HFFc6 (cell line): ENCODE results near the gene RNF224. TPM values are rescaled to one million over a fixed set of nuclear protein-coding genes. Genes with fewer than 3 reads are reported as not detected.
A peak's percentile ranks its signal among the peaks of the same experiment; 100 is the strongest.

Source experiments
- DNase-seq: peaks from one replicate; pipeline ENCODE4 v3.0.0-alpha.2; 2018
- H3K27ac Mint-ChIP-seq: 2 replicates; pipeline ENCODE4 v1.8.0; 2020; ENCODE audit warnings: mild to moderate bottlenecking, mixed read lengths
- H3K27me3 Mint-ChIP-seq: 2 replicates; pipeline ENCODE4 v1.8.0; 2021; ENCODE audit warnings: mild to moderate bottlenecking, moderate library complexity, mixed read lengths; ENCODE audit not compliant: insufficient read depth
- H3K36me3 Mint-ChIP-seq: 2 replicates; pipeline ENCODE4 v1.8.0; 2021; ENCODE audit warnings: low read depth, mixed read lengths
- H3K4me1 Mint-ChIP-seq: 2 replicates; pipeline ENCODE4 v1.8.0; 2020; ENCODE audit warnings: low read depth, mixed read lengths
- H3K4me3 Mint-ChIP-seq: 2 replicates; pipeline ENCODE4 v1.8.0; 2020; ENCODE audit warnings: mild to moderate bottlenecking, moderate library complexity, mixed read lengths
- H3K9me3 Mint-ChIP-seq: 2 replicates; pipeline ENCODE4 v1.8.0; 2020; ENCODE audit warnings: mild to moderate bottlenecking, mixed read lengths
- total RNA-seq, 6 experiments: library from RNA; stranded (reverse); fragmentation: NEBNext Ultra II Directional; extraction: Animal tissue kit (Norgen Biotek cat#: 25700); gene quantifications; 2 replicates in 1 of 6; 3 replicates in 5 of 6; pipeline ENCODE4 v1.2.3, GENCODE V29; 2021
- TF ChIP-seq, protein P1 (sequence below): fragments of 200-600 bp; sonication (generic); IDR thresholded peaks from 2 replicates; pipeline ENCODE4 v1.5.0; 2021; ENCODE audit warnings: antibody characterized with exemption, mild to moderate bottlenecking

The RNF224 gene
- total RNA-seq, 6 experiments from 2014 or later, result not detected

DNA sequence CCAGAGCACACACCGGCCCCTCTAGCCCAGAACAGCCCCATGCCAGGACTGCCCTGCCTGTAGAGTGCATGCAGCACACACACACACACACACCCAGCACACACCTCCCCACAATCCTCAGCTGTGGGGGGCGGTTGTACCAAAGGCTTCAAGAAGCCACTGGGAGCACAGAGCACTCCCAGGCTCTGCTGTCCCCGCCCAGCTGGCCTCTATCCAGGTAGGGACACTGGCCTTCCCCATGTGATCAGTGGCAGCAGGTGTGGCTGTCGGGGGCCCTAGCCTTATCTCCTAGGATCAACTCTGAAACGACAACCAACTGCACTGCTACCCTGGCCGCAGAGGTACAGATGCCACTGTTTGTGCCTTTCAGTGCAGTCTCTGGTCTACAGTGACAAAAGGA lies 40.9 kb upstream of the RNF224 start:
- Mint-ChIP-seq H3K4me3 (peak overlapping the region; percentile 97), H3K36me3 (peaks cover 4% of the 10 kb centered on the region), H3K4me1 (peaks cover 32% of the 10 kb centered on the region), H3K9me3 (no peaks in the 10 kb centered on the region), H3K27me3 (peaks cover 6% of the 10 kb centered on the region; the same call in 1 of the 2 replicates), H3K27ac (no peak overlapping the region)
- no peak for DNase-seq
- TF ChIP-seq, protein P1, sequence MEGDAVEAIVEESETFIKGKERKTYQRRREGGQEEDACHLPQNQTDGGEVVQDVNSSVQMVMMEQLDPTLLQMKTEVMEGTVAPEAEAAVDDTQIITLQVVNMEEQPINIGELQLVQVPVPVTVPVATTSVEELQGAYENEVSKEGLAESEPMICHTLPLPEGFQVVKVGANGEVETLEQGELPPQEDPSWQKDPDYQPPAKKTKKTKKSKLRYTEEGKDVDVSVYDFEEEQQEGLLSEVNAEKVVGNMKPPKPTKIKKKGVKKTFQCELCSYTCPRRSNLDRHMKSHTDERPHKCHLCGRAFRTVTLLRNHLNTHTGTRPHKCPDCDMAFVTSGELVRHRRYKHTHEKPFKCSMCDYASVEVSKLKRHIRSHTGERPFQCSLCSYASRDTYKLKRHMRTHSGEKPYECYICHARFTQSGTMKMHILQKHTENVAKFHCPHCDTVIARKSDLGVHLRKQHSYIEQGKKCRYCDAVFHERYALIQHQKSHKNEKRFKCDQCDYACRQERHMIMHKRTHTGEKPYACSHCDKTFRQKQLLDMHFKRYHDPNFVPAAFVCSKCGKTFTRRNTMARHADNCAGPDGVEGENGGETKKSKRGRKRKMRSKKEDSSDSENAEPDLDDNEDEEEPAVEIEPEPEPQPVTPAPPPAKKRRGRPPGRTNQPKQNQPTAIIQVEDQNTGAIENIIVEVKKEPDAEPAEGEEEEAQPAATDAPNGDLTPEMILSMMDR, result no peak

DNA sequence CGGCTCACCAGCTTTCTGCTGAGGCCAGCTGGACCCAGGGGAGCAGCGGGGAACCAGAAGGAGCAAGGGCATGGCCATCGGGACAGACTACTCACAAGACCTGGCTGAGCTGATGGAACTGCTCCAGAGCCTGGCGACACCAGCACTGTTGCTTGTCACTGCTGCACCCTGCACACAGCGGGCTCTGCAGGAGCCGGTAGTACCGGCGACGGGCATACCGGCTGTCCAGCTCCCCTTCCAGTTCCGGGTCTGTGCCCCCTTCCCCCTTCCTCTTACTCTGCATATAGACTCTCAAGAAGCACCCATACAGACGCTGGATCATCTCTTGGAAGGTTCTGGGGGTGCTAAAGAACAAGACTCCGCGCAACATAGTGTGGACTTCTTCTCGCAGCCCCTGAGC lies 39.9 kb upstream of the RNF224 start:
- no peak for DNase-seq
- H3K4me1 Mint-ChIP-seq, result peaks cover 32% of the 10 kb centered on the region

DNA sequence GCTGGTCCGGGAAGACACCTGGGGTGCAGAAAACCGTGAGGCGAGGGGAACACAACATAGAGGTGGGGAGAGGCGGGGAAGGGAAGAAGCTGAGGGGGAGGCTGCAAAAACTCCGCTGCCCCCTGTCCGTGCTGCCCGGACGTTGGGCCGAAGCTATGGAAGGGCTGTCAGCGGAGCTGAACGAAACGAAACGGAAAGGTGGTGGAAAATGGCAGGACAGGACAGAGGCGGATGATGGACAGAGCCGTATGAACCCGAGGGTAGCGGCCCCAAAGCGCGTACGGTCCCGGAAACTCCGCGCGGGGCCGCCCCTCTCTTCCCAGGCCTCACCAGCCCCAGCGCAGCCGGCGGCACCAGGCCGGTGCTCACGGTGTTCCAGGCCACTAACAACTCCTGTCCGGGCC lies 39.2 kb upstream of the RNF224 start:
- Mint-ChIP-seq H3K4me3 (peak overlapping the region; percentile 97), H3K27ac (peak overlapping the region; percentile 94), H3K4me1 (peaks cover 32% of the 10 kb centered on the region), H3K27me3 (peaks cover 3% of the 10 kb centered on the region), H3K9me3 (no peaks in the 10 kb centered on the region), H3K36me3 (no peaks in the 10 kb centered on the region; the same call in none of the 2 replicates)
- TF ChIP-seq, protein P1, result no peak
- no peak for DNase-seq

More for the DNA sequence above, 39.9 kb upstream of the RNF224 start:
- peak overlapping the region; percentile 94 for H3K27ac Mint-ChIP-seq
- peaks cover 3% of the 10 kb centered on the region for H3K27me3 Mint-ChIP-seq
- H3K9me3 Mint-ChIP-seq, result no peaks in the 10 kb centered on the region
- H3K4me3 Mint-ChIP-seq, result peak overlapping the region; percentile 97
- TF ChIP-seq, protein P1, result no peak
- no peaks in the 10 kb centered on the region; the same call in none of the 2 replicates for H3K36me3 Mint-ChIP-seq

DNA sequence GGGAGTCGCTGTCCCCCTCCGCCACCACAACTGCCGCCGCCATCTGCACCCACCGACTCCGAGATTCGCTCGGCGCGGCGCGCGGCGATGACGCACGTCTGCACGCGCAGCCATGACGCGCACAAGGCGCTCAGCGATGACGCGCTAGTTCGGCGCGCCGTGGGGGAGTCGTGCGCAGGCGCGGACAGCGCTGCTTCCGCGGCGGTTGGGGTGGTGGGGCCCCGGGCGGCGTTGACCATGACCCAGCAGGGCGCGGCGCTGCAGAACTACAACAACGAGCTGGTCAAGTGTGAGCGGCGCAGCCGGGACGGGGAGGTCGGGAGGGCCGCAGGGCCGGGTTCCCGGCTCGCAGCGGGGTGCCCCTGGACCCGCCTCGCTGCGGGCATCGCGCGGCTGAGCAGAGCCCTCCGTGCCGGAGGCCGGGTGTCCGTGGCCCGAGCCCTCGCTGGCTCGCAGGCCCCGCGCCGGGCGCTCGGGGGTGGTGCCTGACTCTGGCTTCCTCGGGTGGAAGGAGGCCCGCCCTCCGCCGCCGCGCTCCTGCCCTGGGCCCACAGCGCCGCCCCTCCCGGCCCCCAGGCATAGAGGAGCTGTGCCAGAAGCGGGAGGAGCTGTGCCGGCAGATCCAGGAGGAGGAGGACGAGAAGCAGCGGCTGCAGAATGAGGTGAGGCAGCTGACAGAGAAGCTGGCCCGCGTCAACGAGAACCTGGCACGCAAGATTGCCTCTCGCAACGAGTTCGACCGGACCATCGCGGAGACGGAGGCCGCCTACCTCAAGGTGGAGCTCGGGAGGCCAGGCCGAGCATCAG lies 38.6 kb upstream of the RNF224 start, which contains the start of the genes ANAPC2 and SSNA1:
Gene ANAPC2 (minus strand): TSS at position 71 of the 807 bp plus-strand sequence. CDS start 28 bp downstream, at position 43.
Gene SSNA1 (plus strand): TSS at position 187 of the 807 bp plus-strand sequence. CDS start 51 bp downstream, at position 238.
- TF ChIP-seq, protein P1, result peak; percentile 65
- peak; percentile 91 for DNase-seq
- Mint-ChIP-seq H3K4me3 (peak within 1 kb of the TSS; percentile 97), H3K27me3 (peaks cover 3% of the 10 kb centered on the region), H3K4me1 (peaks cover 32% of the 10 kb centered on the region), H3K36me3 (no peaks in the 10 kb centered on the region; the same call in none of the 2 replicates), H3K9me3 (no peaks in the 10 kb centered on the region), H3K27ac (peak within 1 kb of the TSS; percentile 94)

DNA sequence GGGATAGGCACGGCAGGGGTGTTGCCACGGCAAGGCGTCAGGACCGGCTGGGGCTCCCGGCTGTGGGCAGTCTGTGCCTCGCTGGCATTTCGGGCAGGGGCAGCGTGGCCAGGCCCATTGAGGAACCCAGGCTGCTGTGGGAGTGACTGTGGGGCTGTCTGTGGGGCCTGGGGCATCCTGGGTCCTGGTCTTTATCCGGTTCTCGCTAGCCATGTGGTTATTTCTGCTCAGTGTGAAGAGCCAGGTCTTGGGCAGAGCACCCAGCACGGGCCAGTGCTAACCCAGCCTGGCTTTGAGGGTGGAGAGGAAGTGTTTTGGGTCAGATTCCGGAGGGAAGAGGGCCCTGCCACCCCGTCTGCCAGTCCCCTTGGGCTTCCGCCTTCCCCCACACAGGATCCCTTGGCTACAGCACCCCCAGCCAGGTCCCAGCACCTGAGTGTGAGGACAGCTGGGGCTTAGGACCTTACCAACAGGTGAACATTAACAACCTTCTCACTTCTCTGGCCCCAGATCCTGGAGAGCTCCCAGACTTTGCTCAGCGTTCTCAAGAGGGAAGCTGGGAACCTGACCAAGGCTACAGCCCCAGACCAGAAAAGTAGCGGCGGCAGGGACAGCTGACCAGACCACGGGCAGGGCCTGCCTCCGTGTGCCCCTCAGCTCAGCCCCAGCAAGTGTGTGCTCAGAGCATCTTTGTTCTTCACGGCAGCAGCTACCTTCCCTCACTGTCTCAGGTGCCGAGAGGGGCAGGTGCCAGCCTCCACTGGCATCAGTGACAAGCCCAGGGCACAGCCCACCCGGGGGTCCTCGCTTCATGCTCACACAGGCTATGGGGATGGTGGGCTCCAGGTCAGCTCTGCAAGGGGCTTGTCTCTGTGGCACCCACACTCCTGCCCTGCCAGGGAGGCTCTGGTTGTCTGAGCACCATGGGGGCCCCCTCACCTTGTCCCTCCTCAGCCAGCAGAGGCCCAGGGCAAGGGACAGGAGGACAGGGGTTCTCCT lies 37.7 kb upstream of the RNF224 start:
- TF ChIP-seq, protein P1, result no peak; the same call in 1 of the 2 replicates
- Mint-ChIP-seq H3K4me3 (peak overlapping the region; percentile 97), H3K9me3 (no peaks in the 10 kb centered on the region), H3K4me1 (peaks cover 32% of the 10 kb centered on the region), H3K27ac (peak overlapping the region; percentile 94), H3K27me3 (peaks cover 1% of the 10 kb centered on the region), H3K36me3 (no peaks in the 10 kb centered on the region; the same call in none of the 2 replicates)
- DNase-seq, result no peak
